ENCODE measurements around the gene USP17L28.
"Not testable (repeated sequence)": the region's sequence is repeated elsewhere in the genome, so short reads cannot be mapped to it uniquely, and the experiment has no call there.

GRCh38 chr4:9348593-9348992, at the start of gene USP17L28:
- TF ChIP-seq CTCF, POLR2A (IDR thresholded peaks at IDR 0.05): not testable (repeated sequence)

Data from right lobe of liver (tissue), 4 donors.